K562 (cell line): Measurements from ENCODE around the gene DCAF4. TPM values are rescaled to one million over a fixed set of nuclear protein-coding genes. Genes with fewer than 3 reads are reported as not detected.

ENCODE experiments used
- ATAC-seq: fragments of 200-7000 bp; cut with Tn5 transposase; 3 replicates; pipeline ENCODE4 v1.9.1; 2020; ENCODE audit warnings: moderate library complexity
- BruUV-seq: library from RNA; stranded (reverse); fragments of 400-500 nt; replicated peaks from 2 replicates; lab custom pipeline; 2021; lab: Mats Ljungman, UMichigan
- CTCF ChIA-PET: fragments of 300-600 bp; formaldehyde crosslinking; extraction: SDS; loops from one replicate; lab custom pipeline; 2021; ENCODE audit warnings: low intra/inter-chr PET ratio; lab: Yijun Ruan, JAX
- POLR2A ChIA-PET: fragments of 300-600, 350-650 bp; sonication (Branson Sonifier 250); formaldehyde crosslinking; extraction: SDS; loops from one replicate; lab custom pipeline; 2021; ENCODE audit warnings: antibody characterized with exemption, inconsistent platforms; lab: Yijun Ruan, JAX
- DNase-seq, 4 experiments: peaks; one replicate each; pipeline versions ENCODE4 v3.0.0 to v3.0.0-alpha.2; 2011 to 2018; ENCODE audit warnings: low spot score in 3 of 4, mixed read lengths in 3 of 4; ENCODE audit errors: extremely low read depth in 1 of 4
- FAIRE-seq: peaks from 2 replicates; lab custom pipeline; 2011; peaks lifted over from hg19 to GRCh38; lab: Jason Lieb, UNC
- H2AFZ ChIP-seq: 2 replicates; pipeline ENCODE4 v1.6.0; 2011; ENCODE audit warnings: low read depth, low read length, control low read depth, inconsistent platforms
- H3K27ac ChIP-seq: fragments of 200-600 bp; 3 replicates; pipeline ENCODE4 v1.8.0; 2011; ENCODE audit warnings: low read depth, mild to moderate bottlenecking, control low read depth, inconsistent platforms, low read length, moderate library complexity, mixed read lengths; ENCODE audit errors: extremely low read depth
- H3K27me3 ChIP-seq, 2 experiments: fragments of 300-600 bp in 1 of 2; 2 replicates in 1 of 2; 3 replicates in 1 of 2; pipeline versions ENCODE4 v1.6.0 to v1.8.0; 2011; ENCODE audit warnings: inconsistent platforms in 2 of 2, low read length in 2 of 2, mild to moderate bottlenecking in 1 of 2, mixed read lengths in 1 of 2, moderate library complexity in 1 of 2; ENCODE audit not compliant: control insufficient read depth in 2 of 2, insufficient read depth in 2 of 2
- H3K36me3 ChIP-seq: fragments of 300-600 bp; 3 replicates; pipeline ENCODE4 v1.8.0; 2011; ENCODE audit warnings: mild to moderate bottlenecking, low read length, inconsistent platforms; ENCODE audit not compliant: control insufficient read depth, insufficient read depth
- H3K4me1 ChIP-seq, 2 experiments: fragments of 200-600 bp in 1 of 2; replicated peaks in 1 of 2; 2 replicates in 1 of 2; 3 replicates in 1 of 2; pipeline versions ENCODE4 v1.5.1 to v1.8.0; 2011; ENCODE audit warnings: inconsistent platforms in 2 of 2, low read length in 2 of 2, mild to moderate bottlenecking in 1 of 2, mixed read lengths in 1 of 2, moderate library complexity in 1 of 2; ENCODE audit not compliant: control insufficient read depth in 2 of 2, insufficient read depth in 2 of 2
- H3K4me2 ChIP-seq: 2 replicates; pipeline ENCODE4 v1.6.1; 2011; ENCODE audit warnings: low read length, control low read depth, inconsistent platforms, mixed read lengths; ENCODE audit not compliant: insufficient read depth
- H3K4me3 ChIP-seq: fragments of 200-600 bp; sonication (generic), shearing (Covaris generic); 2 replicates; pipeline ENCODE4 v1.5.1; 2016; ENCODE audit warnings: control low read depth, inconsistent platforms
- H3K79me2 ChIP-seq: fragments of 200-600 bp; 3 replicates; pipeline ENCODE4 v1.8.0; 2011; ENCODE audit warnings: low read length, inconsistent platforms; ENCODE audit not compliant: control insufficient read depth, insufficient read depth
- H3K9ac ChIP-seq, 2 experiments: 2 replicates each; pipeline versions ENCODE4 v1.6.0 to v1.6.1; 2011; ENCODE audit warnings: low read depth in 2 of 2, low read length in 2 of 2, control low read depth in 1 of 2, inconsistent platforms in 1 of 2, mild to moderate bottlenecking in 1 of 2, mixed read lengths in 1 of 2; ENCODE audit not compliant: insufficient read depth in 1 of 2
- H3K9me1 ChIP-seq: one replicate; pipeline ENCODE4 v1.6.0; 2011; ENCODE audit warnings: inconsistent platforms, mild to moderate bottlenecking, low read length, moderate library complexity; ENCODE audit not compliant: control insufficient read depth, insufficient read depth
- H3K9me3 ChIP-seq: replicated peaks from 2 replicates; pipeline ENCODE4 v1.5.1; 2011; ENCODE audit warnings: low read depth, low read length, inconsistent platforms; ENCODE audit not compliant: control insufficient read depth, insufficient read depth
- H4K20me1 ChIP-seq: replicated peaks from 2 replicates; pipeline ENCODE4 v1.6.1; 2011; ENCODE audit warnings: low read length, inconsistent platforms, mixed read lengths; ENCODE audit not compliant: control insufficient read depth, insufficient read depth
- ADNP ChIP-seq: fragments of 200-800 bp; sonication (Bioruptor generic); IDR thresholded peaks from 2 replicates; pipeline ENCODE4 v1.6.1; 2016; ENCODE audit warnings: missing genetic modification characterization, missing compliant biosample characterization
- CBFB ChIP-seq: sonication (generic); formaldehyde crosslinking; IDR thresholded peaks from 2 replicates; pipeline ENCODE4 v1.4.0; 2020; ENCODE audit warnings: mild to moderate bottlenecking, missing genetic modification reagents
- E4F1 ChIP-seq: fragments of 250-450 bp; sonication (Bioruptor Pico); IDR thresholded peaks from 2 replicates; pipeline ENCODE4 v1.5.0; 2021; ENCODE audit warnings: mild to moderate bottlenecking, borderline replicate concordance
- HSF4 ChIP-seq: fragments of 250-450 bp; sonication (Bioruptor Pico); IDR thresholded peaks from 2 replicates; pipeline ENCODE4 v2.1.2; 2022; ENCODE audit warnings: mild to moderate bottlenecking, moderate library complexity, borderline replicate concordance
- WGBS: fragments of 100-300 bp; shearing (Covaris generic); methylation state at CpG from one replicate; pipeline ENCODE4 v1.1.6; 2016; ENCODE audit warnings: low coverage, mixed read lengths; ENCODE audit not compliant: insufficient coverage; ENCODE audit errors: missing lambda C conversion rate; 5-methylcytosine and 5-hydroxymethylcytosine counted together
- in situ Hi-C: fragments of 300-500 bp; cut with MboI; formaldehyde crosslinking; loops from 4 replicates; pipeline ENCODE4 v1.15.0; 2018; ENCODE audit warnings: inconsistent platforms, mixed read lengths
- intact Hi-C: fragments of 100-400 bp; cut with micrococcal nuclease; formaldehyde crosslinking; loops from 2 replicates; pipeline ENCODE4 v1.14.2; 2022
- polyA plus RNA-seq, 8 experiments: library from polyadenylated mRNA; depleted of rRNA in 4 of 8; stranded (reverse) in 5 of 8; unstranded in 3 of 8; fragments of >200 nt; fragmentation: Nextera tagmentation in 2 of 8; fragmentation: Illumina TruSeq in 1 of 8; extraction: Ambion mirVana in 2 of 8; extraction: Trizol in 1 of 8; gene quantifications; 2 replicates each; pipeline versions ENCODE4 v1.2.1 to v1.2.3, GENCODE V29; 2011 to 2014; ENCODE audit warnings: inconsistent platforms in 1 of 8, missing spikeins in 1 of 8
- total RNA-seq, 7 experiments: library from RNA; depleted of rRNA in 6 of 7; stranded (reverse); fragments of >200 nt in 6 of 7; fragmentation: Illumina TruSeq in 2 of 7; extraction: Trizol in 2 of 7; gene quantifications; 2 replicates each; pipeline versions ENCODE4 v1.2.1 to v1.2.3, GENCODE V29; 2011 to 2021; ENCODE audit warnings: low replicate concordance in 1 of 7

The DCAF4 gene
- total and polyA plus RNA-seq, 9 of the 15 experiments (the other 6 are each of a cell fraction or from before 2014, with no cell fraction given), result 2.7 to 49.2 (median 22.9) TPM

GRCh38 chr14:72999316-72999715, 73.1 kb downstream of the DCAF4 start (continued):
- TF ChIP-seq ADNP (tag), result no peak

DNA sequence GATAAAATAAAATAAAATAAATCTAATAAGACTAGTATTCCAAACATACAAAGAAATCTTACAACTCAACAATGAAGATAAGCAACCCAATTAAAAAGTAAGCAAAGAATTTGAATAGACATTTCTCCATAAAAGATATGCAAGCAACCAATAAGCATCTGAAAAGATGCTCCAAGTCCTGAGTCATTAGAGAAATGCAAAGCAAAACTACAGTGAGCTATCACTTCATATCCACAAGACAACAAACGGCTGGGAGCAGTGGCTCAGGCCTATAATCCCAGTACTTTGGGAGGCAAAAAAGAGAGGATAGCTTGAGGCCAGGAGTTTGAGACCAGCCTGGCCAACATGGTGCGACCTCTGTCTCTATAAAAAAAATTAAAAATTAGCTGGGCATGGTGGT, 73.8 kb downstream of the DCAF4 start:
- 66% methylated on average over 2 of the region's 2 CpGs for WGBS
- Histone ChIP-seq H3K9ac (no peak overlapping the region), H3K4me2 (no peak overlapping the region), H2AFZ (no peak overlapping the region), H3K79me2 (no peaks in the 10 kb centered on the region), H3K36me3 (peaks cover 4% of the 10 kb centered on the region; the same call in 1 of the 3 replicates), H3K9me3 (no peaks in the 10 kb centered on the region), H3K9me1 (no peaks in the 10 kb centered on the region), H3K27ac (no peak overlapping the region), H3K4me3 (no peak overlapping the region), H3K4me1 (no peaks in the 10 kb centered on the region; a peak in 1 of 5 replicates), H3K27me3 (no peaks in the 10 kb centered on the region), H4K20me1 (peaks cover 4% of the 10 kb centered on the region; the same call in 1 of the 2 replicates)
- ChIA-PET POLR2A (interaction anchor here (0.6 kb wide), 1 partner anchor 27 kb away, joined by 3 read pairs; the partner anchor contains the start of gene ZFYVE1), CTCF (interaction anchor here (0.8 kb wide), 1 partner anchor 72 kb away, joined by 3 read pairs; no protein-coding TSS in a partner anchor)
- in situ Hi-C loops, result no loop called here
- no TSS peak for BruUV-seq
- no peak for ATAC-seq
- no peak for FAIRE-seq
- DNase-seq, result no peak
- intact Hi-C loops, result no loop called here
- TF ChIP-seq CBFB (CRISPR knock-in tag) (no peak), E4F1 (CRISPR knock-in tag) (no peak), HSF4 (no peak)
